Lower lobe of right lung (tissue), 2 donors: Measurements from ENCODE around the gene NME9. TPM values are rescaled to one million over a fixed set of nuclear protein-coding genes. Genes with fewer than 3 reads are reported as not detected.

Source experiments
- ATAC-seq, 2 donors: fragments of 200-7000 bp; cut with Tn5 transposase; one replicate each; pipeline ENCODE4 v1.9.1; 2020 to 2022; ENCODE audit warnings: mild to moderate bottlenecking in 2 of 2, moderate library complexity in 2 of 2
- DNase-seq: peaks from one replicate; pipeline ENCODE4 v3.0.0-alpha.2; 2020
- H3K27ac ChIP-seq: fragments of 200-600 bp; one replicate; pipeline ENCODE4 v1.8.0; 2022
- H3K27me3 ChIP-seq: fragments of 200-600 bp; one replicate; pipeline ENCODE4 v1.8.0; 2022; ENCODE audit warnings: low read depth
- H3K36me3 ChIP-seq: fragments of 200-600 bp; one replicate; pipeline ENCODE4 v1.8.0; 2022; ENCODE audit warnings: mild to moderate bottlenecking
- H3K4me1 ChIP-seq: fragments of 200-600 bp; one replicate; pipeline ENCODE4 v1.8.0; 2022
- H3K4me3 ChIP-seq: fragments of 200-600 bp; one replicate; pipeline ENCODE4 v1.8.0; 2022; ENCODE audit warnings: mild to moderate bottlenecking
- H3K9me3 ChIP-seq: fragments of 200-600 bp; one replicate; pipeline ENCODE4 v1.8.0; 2022
- intact Hi-C: fragments of 100-400 bp; cut with DNase I; formaldehyde crosslinking; loops from one replicate; pipeline ENCODE4 v1.11.0; 2022
- total RNA-seq: library from RNA; stranded (reverse); fragmentation: NEBNext Ultra II Directional; extraction: Animal tissue kit (Norgen Biotek cat#: 25700); gene quantifications from one replicate; pipeline ENCODE4 v1.2.1, GENCODE V29; 2021
- TF ChIP-seq, protein P1 (sequence below): fragments of 200-600 bp; IDR thresholded peaks from one replicate; pipeline ENCODE4 v1.8.0; 2022; ENCODE audit warnings: antibody characterized with exemption, mild to moderate bottlenecking
- donor health status: DM: no; HTN: yes; CAD: no; lungs with severe emphysema.

The NME9 gene
- total RNA-seq, 1 donor from 2014 or later: 3.5 TPM

DNA sequence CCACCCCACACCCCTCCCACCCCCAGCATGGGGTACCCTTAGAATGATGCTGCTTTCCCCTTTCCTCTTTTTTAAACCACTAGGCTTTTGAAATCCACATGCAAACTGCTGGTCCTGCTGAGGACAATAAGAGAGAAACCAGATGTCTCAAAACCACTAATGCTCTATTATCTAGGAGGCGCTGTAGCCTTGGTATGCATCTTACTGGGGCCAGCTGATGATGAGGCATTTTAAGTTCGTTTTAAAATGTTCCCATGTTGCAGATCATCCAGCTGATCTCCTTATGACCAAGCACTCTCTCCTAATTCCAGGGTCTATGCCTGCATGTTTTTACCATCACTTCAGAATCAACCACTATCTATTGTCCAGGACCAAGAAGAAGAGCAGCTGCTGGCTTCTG lies 1.3 kb downstream of the NME9 start:
- peaks cover 9% of the 10 kb centered on the region for H3K4me1 ChIP-seq
- no peak overlapping the region for H3K27ac ChIP-seq
- H3K9me3 ChIP-seq: no peaks in the 10 kb centered on the region
- no peak for ATAC-seq
- H3K36me3 ChIP-seq: no peaks in the 10 kb centered on the region
- DNase-seq: no peak
- intact Hi-C loops: no loop called here
- TF ChIP-seq, protein P1, sequence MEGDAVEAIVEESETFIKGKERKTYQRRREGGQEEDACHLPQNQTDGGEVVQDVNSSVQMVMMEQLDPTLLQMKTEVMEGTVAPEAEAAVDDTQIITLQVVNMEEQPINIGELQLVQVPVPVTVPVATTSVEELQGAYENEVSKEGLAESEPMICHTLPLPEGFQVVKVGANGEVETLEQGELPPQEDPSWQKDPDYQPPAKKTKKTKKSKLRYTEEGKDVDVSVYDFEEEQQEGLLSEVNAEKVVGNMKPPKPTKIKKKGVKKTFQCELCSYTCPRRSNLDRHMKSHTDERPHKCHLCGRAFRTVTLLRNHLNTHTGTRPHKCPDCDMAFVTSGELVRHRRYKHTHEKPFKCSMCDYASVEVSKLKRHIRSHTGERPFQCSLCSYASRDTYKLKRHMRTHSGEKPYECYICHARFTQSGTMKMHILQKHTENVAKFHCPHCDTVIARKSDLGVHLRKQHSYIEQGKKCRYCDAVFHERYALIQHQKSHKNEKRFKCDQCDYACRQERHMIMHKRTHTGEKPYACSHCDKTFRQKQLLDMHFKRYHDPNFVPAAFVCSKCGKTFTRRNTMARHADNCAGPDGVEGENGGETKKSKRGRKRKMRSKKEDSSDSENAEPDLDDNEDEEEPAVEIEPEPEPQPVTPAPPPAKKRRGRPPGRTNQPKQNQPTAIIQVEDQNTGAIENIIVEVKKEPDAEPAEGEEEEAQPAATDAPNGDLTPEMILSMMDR: no peak
- H3K27me3 ChIP-seq: peaks cover under 1% of the 10 kb centered on the region
- H3K4me3 ChIP-seq: peak overlapping the region; percentile 66

DNA sequence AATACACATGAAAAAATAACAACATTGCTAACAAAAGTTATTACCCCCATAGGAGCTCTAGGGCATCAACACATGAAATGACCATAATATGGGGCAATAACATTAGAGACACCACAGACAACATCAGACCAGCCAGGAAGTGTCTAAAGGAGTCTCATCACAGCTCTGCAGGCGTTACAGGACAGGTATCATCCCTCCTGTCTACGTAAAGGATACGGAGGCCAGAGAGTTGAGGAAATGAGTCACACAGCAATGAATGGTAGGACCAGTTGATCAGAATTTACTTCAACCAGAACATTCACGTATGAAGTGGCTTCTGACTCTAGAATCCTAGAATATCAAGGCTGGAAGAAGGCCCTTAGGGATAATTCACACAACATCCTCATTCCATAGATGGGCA lies 1.8 kb downstream of the NME9 start:
- Histone ChIP-seq H3K9me3 (no peaks in the 10 kb centered on the region), H3K4me1 (peaks cover 9% of the 10 kb centered on the region), H3K27ac (no peak overlapping the region), H3K4me3 (no peak overlapping the region), H3K36me3 (no peaks in the 10 kb centered on the region), H3K27me3 (peaks cover 5% of the 10 kb centered on the region)
- ATAC-seq: no peak
- TF ChIP-seq, protein P1: no peak
- intact Hi-C loops: no loop called here
- no peak for DNase-seq

DNA sequence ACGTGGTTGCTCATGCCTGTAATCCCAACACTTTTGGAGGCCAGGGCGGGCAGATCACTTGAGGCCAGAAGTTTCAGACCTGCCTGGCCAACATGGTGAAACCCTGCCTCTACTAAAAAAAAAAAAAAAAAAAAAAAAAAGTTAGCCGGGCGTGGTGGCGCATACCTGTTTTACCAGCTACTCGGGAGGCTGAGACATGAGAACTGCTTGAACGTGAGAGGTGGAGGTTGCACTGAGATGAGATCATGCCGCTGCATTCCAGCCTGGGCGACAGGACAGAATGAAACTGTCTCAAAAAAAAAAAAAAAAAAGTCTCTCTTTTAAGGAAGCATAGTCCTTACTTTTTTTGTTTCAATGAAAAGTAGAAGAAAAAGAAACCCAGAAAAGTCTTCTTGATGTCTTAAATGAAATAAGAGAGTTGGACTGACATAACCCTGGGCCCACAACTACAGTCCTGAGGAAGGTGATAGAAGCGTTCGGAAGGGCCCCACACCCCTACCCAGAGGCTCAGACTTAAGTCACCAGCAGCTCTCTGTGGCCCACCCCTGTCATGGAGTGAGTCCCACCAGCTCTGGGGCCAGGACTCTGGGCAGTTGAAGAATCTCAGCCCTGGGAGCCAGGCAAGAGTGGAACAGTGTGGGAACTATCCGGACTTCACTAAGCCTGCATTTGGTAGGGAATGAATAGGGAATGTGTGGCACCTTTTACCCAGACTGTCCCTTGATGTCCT lies 2.6 kb downstream of the NME9 start:
- no peaks in the 10 kb centered on the region for H3K9me3 ChIP-seq
- H3K27me3 ChIP-seq: peaks cover 5% of the 10 kb centered on the region
- H3K36me3 ChIP-seq: no peaks in the 10 kb centered on the region
- no peak overlapping the region for H3K4me3 ChIP-seq
- ATAC-seq (no peak), DNase-seq (no peak)
- no peak overlapping the region for H3K27ac ChIP-seq
- TF ChIP-seq, protein P1: no peak
- peaks cover 9% of the 10 kb centered on the region for H3K4me1 ChIP-seq
- intact Hi-C loops: no loop called here

DNA sequence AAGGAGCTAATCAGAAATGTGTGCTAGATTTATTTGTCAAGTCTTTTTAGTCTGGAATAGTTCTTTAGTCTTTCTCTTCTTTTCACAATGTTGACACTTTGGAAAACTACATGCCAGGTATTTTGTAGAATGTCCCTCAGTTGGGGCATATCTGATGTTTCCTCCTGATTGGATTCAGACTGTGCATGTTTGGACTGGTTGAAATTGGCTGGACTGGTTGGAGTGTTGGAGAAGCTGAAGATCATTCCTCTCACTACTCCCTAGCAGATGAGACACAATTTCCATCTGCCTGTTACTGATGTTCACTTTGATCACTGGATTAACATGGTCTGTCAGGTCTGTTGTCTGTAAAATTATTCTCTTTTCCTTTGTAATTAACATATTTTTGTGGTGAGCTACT lies 3.7 kb downstream of the NME9 start:
- Histone ChIP-seq H3K9me3 (no peaks in the 10 kb centered on the region), H3K4me1 (peaks cover 9% of the 10 kb centered on the region), H3K4me3 (no peak overlapping the region), H3K27me3 (peaks cover 5% of the 10 kb centered on the region), H3K36me3 (no peaks in the 10 kb centered on the region), H3K27ac (no peak overlapping the region)
- TF ChIP-seq, protein P1: no peak
- intact Hi-C loops: no loop called here
- no peak for ATAC-seq
- no peak for DNase-seq

DNA sequence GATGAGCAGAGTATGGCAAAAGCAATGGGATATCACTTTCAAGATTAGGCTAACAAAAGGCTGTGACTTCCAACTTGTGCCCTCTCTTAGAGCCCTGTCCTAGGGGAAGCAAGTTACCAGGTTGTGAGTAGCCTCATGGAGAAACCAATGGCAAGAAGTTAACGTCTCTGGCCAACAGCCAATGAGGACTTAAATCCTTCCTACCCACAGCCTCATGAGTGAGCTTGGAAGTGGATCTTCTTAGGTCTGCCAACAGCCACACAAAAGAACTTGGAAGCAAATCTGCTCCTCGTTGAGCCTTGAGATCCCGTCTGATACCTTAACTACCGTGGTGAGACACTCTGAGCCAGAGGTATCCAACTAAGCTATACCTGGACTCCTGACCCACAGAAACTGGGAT lies 5.7 kb downstream of the NME9 start:
- peaks cover 7% of the 10 kb centered on the region for H3K4me1 ChIP-seq
- DNase-seq (no peak), ATAC-seq (no peak)
- peaks cover 5% of the 10 kb centered on the region for H3K27me3 ChIP-seq
- intact Hi-C loops: no loop called here
- H3K27ac ChIP-seq: no peak overlapping the region
- no peak overlapping the region for H3K4me3 ChIP-seq
- TF ChIP-seq, protein P1: no peak
- H3K9me3 ChIP-seq: no peaks in the 10 kb centered on the region
- no peaks in the 10 kb centered on the region for H3K36me3 ChIP-seq
